Left lung (tissue), 10 donors: ENCODE measurements around the gene PMP22. TPM values are rescaled to one million over a fixed set of nuclear protein-coding genes. Genes with fewer than 3 reads are reported as not detected.
"Not testable (repeated sequence)": the region's sequence is repeated elsewhere in the genome, so short reads cannot be mapped to it uniquely, and the experiment has no call there.

Experiments
- ATAC-seq: fragments of 200-7000 bp; cut with Tn5 transposase; one replicate; pipeline ENCODE4 v1.9.1; 2020; ENCODE audit warnings: moderate library complexity
- DNase-seq, 4 donors: peaks; one replicate each; pipeline ENCODE4 v3.0.0-alpha.2; 2013 to 2020
- H3K27ac ChIP-seq, 2 donors: fragments of 200-600 bp; sonication (generic) in 1 of 2; one replicate each; pipeline versions ENCODE4 v1.5.0 to v1.8.0; 2020 to 2021
- H3K27me3 ChIP-seq, 2 donors: fragments of 200-600 bp; sonication (generic) in 1 of 2; one replicate each; pipeline versions ENCODE4 v1.5.0 to v1.8.0; 2020 to 2021
- H3K36me3 ChIP-seq, 2 donors: fragments of 200-600 bp; sonication (generic) in 1 of 2; one replicate each; pipeline versions ENCODE4 v1.5.0 to v1.8.0; 2020 to 2021
- H3K4me1 ChIP-seq, 2 donors: fragments of 200-600 bp; one replicate each; pipeline ENCODE4 v1.8.0; 2021
- H3K4me3 ChIP-seq, 2 donors: fragments of 200-600 bp; sonication (generic) in 1 of 2; one replicate each; pipeline versions ENCODE4 v1.5.0 to v1.8.0; 2020 to 2021; ENCODE audit warnings: mild to moderate bottlenecking in 1 of 2
- H3K9me3 ChIP-seq, 2 donors: fragments of 200-600 bp; sonication (generic) in 1 of 2; one replicate each; pipeline versions ENCODE4 v1.5.0 to v1.8.0; 2020 to 2021
- CTCF ChIP-seq, 2 donors: fragments of 200-600 bp; sonication (generic) in 1 of 2; IDR thresholded peaks; one replicate each; pipeline versions ENCODE4 v1.5.0 to v1.8.0; 2021; ENCODE audit warnings: antibody characterized with exemption in 2 of 2
- intact Hi-C, 2 donors: fragments of 100-400 bp; cut with DNase I; formaldehyde crosslinking; loops; one replicate each; pipeline versions ENCODE4 v1.11.2 to v1.14.2; 2022
- polyA plus RNA-seq, 6 donors: library from polyadenylated mRNA; unstranded; fragments of 120-200 nt; gene quantifications; one replicate each; pipeline ENCODE4 v1.2.1, GENCODE V29; 2013; ENCODE audit not compliant: insufficient read length in 6 of 6
- total RNA-seq, 2 donors: library from RNA; stranded (reverse); fragmentation: NEBNext Ultra II Directional; extraction: Animal tissue kit (Norgen Biotek cat#: 25700); gene quantifications; one replicate each; pipeline ENCODE4 v1.2.1, GENCODE V29; 2021
- donor health status: DM: no; HTN: yes; CAD: no.
- donor health status: DM: no; HTN: no; CAD: no.

PMP22 gene
- total and polyA plus RNA-seq, 8 donors, result 109 to 165 (median 135) TPM

GRCh38 chr17:15220785-15221184, 44.3 kb downstream of the PMP22 start:
- H3K36me3 ChIP-seq, result no peaks in the 10 kb centered on the region
- intact Hi-C loops, result no loop called here
- no peak overlapping the region for H3K27ac ChIP-seq
- H3K27me3 ChIP-seq, result no peaks in the 10 kb centered on the region
- H3K9me3 ChIP-seq, result no peaks in the 10 kb centered on the region
- no peak overlapping the region for H3K4me3 ChIP-seq
- no peak for ATAC-seq
- TF ChIP-seq CTCF (IDR thresholded peaks at IDR 0.05), result no peak
- no peak for DNase-seq
- H3K4me1 ChIP-seq, result no peaks in the 10 kb centered on the region

GRCh38 chr17:15216481-15216880, 48.6 kb downstream of the PMP22 start:
- no peaks in the 10 kb centered on the region for H3K36me3 ChIP-seq
- intact Hi-C loops, result no loop called here
- no peak overlapping the region for H3K4me3 ChIP-seq
- H3K27me3 ChIP-seq, result no peaks in the 10 kb centered on the region
- no peak overlapping the region for H3K27ac ChIP-seq
- no peaks in the 10 kb centered on the region for H3K4me1 ChIP-seq
- H3K9me3 ChIP-seq, result no peaks in the 10 kb centered on the region
- ATAC-seq (no peak), DNase-seq (no peak)
- no peak for TF ChIP-seq CTCF (IDR thresholded peaks at IDR 0.05)

GRCh38 chr17:15213381-15214087, 51.6 kb downstream of the PMP22 start:
- no peak overlapping the region for H3K27ac ChIP-seq
- DNase-seq (no peak), ATAC-seq (no peak)
- intact Hi-C loops, result no loop called here
- no peaks in the 10 kb centered on the region for H3K4me1 ChIP-seq
- no peaks in the 10 kb centered on the region for H3K27me3 ChIP-seq
- no peak overlapping the region for H3K4me3 ChIP-seq
- no peaks in the 10 kb centered on the region for H3K36me3 ChIP-seq
- H3K9me3 ChIP-seq, result no peaks in the 10 kb centered on the region
- TF ChIP-seq CTCF (IDR thresholded peaks at IDR 0.05), result peak in 1 of 2 donors; percentile 38

GRCh38 chr17:15210247-15210646, 54.9 kb downstream of the PMP22 start:
- Histone ChIP-seq H3K9me3 (no peaks in the 10 kb centered on the region), H3K36me3 (no peaks in the 10 kb centered on the region), H3K4me3 (no peak overlapping the region), H3K27me3 (no peaks in the 10 kb centered on the region), H3K27ac (no peak overlapping the region), H3K4me1 (no peaks in the 10 kb centered on the region)
- intact Hi-C loops, result no loop called here
- no peak for DNase-seq
- TF ChIP-seq CTCF (IDR thresholded peaks at IDR 0.05), result no peak
- no peak for ATAC-seq

- peaks cover 0 to 28% of the 10 kb centered on the region in 2 donors for H3K9me3 ChIP-seq
- DNase-seq, H3K4me1 ChIP-seq, intact Hi-C loops, H3K27me3 ChIP-seq, H3K36me3 ChIP-seq, H3K4me3 ChIP-seq, H3K27ac ChIP-seq, ATAC-seq: not testable (repeated sequence)
These were observed 62.1 kb downstream of the PMP22 start for GRCh38 chr17:15203062-15203461.

- H3K4me3 ChIP-seq, intact Hi-C loops, H3K36me3 ChIP-seq, ATAC-seq, H3K27me3 ChIP-seq, H3K4me1 ChIP-seq, DNase-seq, H3K27ac ChIP-seq: not testable (repeated sequence)
- peaks cover 0 to 30% of the 10 kb centered on the region in 2 donors for H3K9me3 ChIP-seq
These were observed 64.6 kb downstream of the PMP22 start for GRCh38 chr17:15200574-15200973.
